Measurements from ENCODE around the gene ITIH4. TPM values are rescaled to one million over a fixed set of nuclear protein-coding genes. Genes with fewer than 3 reads are reported as not detected.

Gene ITIH4
- total RNA-seq, 1 experiment from 2014 or later = 0.80 TPM

DNA sequence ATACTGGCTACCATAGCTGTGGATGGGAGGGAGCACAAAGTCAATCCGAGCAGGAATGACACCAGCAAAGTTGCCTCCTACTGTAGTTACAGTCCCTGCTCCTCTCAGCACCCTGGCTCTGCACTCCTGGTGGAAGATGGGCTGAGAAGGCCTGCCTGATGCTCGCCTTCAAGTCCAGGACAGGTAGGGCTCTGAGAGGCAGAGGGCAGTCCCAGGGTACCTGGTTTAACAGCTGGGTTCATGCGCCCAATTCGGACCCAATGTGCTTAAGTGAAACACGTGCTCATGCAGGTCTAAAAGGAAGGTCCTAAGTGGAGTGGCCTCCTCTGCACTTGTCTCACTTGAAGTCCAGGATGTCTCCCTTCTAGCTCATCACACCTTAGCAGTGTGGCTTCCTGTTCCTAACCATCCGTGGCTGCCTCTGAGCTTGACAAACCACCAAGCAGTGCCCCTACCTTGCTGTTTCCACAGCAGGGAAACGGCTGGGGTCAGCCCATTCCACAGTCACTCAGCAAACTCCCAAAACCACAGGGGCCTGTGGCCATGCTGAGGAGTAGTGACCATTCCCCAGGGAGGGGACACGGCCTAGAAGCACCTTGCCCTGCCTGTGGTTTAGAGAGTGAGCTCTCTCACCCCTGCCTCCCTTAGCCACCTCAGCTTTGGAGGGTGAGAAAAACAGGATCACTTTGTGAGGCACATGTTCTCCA lies 8.2 kb upstream of the ITIH4 start:
- Histone ChIP-seq H3K9ac (ENCODE audit: low read length) (no peak overlapping the region), H3K4me1 (ENCODE audit: insufficient read depth, low read length) (no peaks in the 10 kb centered on the region), H2AFZ (ENCODE audit: low read length) (no peak overlapping the region), H3K9me2 (replicated peaks; ENCODE audit: low read length) (no peaks in the 10 kb centered on the region), H3K4me3 (ENCODE audit: low read length) (no peak overlapping the region), H3F3A (ENCODE audit: low read length, unreplicated experiment) (no peaks in the 10 kb centered on the region), H3K79me2 (ENCODE audit: low read length) (no peaks in the 10 kb centered on the region), H3K4me2 (ENCODE audit: low read length) (no peak overlapping the region), H3K36me3 (ENCODE audit: low read depth, low read length) (no peaks in the 10 kb centered on the region), H4K20me1 (ENCODE audit: low read length) (no peaks in the 10 kb centered on the region), H3K27me3 (ENCODE audit: low read length) (no peaks in the 10 kb centered on the region), H3K27ac (ENCODE audit: low read length) (no peak overlapping the region), H3K9me3 (ENCODE audit: low read length) (no peaks in the 10 kb centered on the region)
- intact Hi-C loops (cut with micrococcal nuclease) = no loop called here
- ChIA-PET POLR2A (ENCODE audit: unreplicated experiment) (interaction anchor here (0.5 kb wide), 1 partner anchor 93 kb away, joined by 11 read pairs; no protein-coding TSS in a partner anchor), CTCF (no interaction called here)
- ATAC-seq (no peak), DNase-seq (no peak)
- TF ChIP-seq EZH2phosphoT487 (IDR thresholded peaks at IDR 0.05; ENCODE audit: borderline replicate concordance, low read length) (no peak), EZH2 (IDR thresholded peaks at IDR 0.05; ENCODE audit: low read length, unreplicated experiment) (no peak)
- TF ChIP-seq, protein P1, sequence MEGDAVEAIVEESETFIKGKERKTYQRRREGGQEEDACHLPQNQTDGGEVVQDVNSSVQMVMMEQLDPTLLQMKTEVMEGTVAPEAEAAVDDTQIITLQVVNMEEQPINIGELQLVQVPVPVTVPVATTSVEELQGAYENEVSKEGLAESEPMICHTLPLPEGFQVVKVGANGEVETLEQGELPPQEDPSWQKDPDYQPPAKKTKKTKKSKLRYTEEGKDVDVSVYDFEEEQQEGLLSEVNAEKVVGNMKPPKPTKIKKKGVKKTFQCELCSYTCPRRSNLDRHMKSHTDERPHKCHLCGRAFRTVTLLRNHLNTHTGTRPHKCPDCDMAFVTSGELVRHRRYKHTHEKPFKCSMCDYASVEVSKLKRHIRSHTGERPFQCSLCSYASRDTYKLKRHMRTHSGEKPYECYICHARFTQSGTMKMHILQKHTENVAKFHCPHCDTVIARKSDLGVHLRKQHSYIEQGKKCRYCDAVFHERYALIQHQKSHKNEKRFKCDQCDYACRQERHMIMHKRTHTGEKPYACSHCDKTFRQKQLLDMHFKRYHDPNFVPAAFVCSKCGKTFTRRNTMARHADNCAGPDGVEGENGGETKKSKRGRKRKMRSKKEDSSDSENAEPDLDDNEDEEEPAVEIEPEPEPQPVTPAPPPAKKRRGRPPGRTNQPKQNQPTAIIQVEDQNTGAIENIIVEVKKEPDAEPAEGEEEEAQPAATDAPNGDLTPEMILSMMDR (conservative IDR thresholded peaks at IDR 0.05; ENCODE audit: low read depth, low read length) = no peak
- no TSS peak for BruUV-seq (replicated peaks)

DNA sequence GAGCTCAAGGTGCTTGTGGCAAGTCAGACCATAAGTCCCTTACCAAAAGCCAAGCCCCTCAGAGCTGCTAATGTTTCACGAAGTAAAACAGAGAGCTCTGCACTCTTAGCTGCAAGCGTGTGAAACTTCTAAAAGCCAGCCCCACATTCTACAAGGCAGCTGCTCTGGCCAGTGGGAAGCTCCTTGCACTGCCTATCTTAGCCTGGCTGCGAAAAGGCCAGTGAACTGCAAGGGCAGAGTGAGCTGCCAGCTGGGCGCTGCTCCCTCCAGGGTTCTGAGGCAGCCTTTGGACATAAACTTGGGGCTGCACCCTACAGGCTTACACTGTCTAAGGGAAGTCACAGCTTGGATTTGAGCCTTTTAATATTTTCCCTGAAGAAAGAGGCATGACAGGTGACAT lies 6.5 kb upstream of the ITIH4 start:
- Histone ChIP-seq H3K27ac (ENCODE audit: low read length) (no peak overlapping the region), H3K9ac (ENCODE audit: low read length) (no peak overlapping the region), H3K9me3 (ENCODE audit: low read length) (no peaks in the 10 kb centered on the region), H3K27me3 (ENCODE audit: low read length) (no peaks in the 10 kb centered on the region), H2AFZ (ENCODE audit: low read length) (no peak overlapping the region), H3K9me2 (replicated peaks; ENCODE audit: low read length) (no peaks in the 10 kb centered on the region), H3K4me2 (ENCODE audit: low read length) (no peak overlapping the region), H3K4me1 (ENCODE audit: insufficient read depth, low read length) (no peaks in the 10 kb centered on the region), H3K4me3 (ENCODE audit: low read length) (no peak overlapping the region), H3K79me2 (ENCODE audit: low read length) (no peaks in the 10 kb centered on the region), H3F3A (ENCODE audit: low read length, unreplicated experiment) (no peaks in the 10 kb centered on the region), H3K36me3 (ENCODE audit: low read depth, low read length) (no peaks in the 10 kb centered on the region), H4K20me1 (ENCODE audit: low read length) (no peaks in the 10 kb centered on the region)
- DNase-seq (no peak), ATAC-seq (no peak)
- no TSS peak for BruUV-seq (replicated peaks)
- ChIA-PET CTCF (no interaction called here), POLR2A (ENCODE audit: unreplicated experiment) (no interaction called here)
- TF ChIP-seq, protein P1 (conservative IDR thresholded peaks at IDR 0.05; ENCODE audit: low read depth, low read length) = no peak
- TF ChIP-seq EZH2phosphoT487 (IDR thresholded peaks at IDR 0.05; ENCODE audit: borderline replicate concordance, low read length) (no peak), EZH2 (IDR thresholded peaks at IDR 0.05; ENCODE audit: low read length, unreplicated experiment) (no peak)
- intact Hi-C loops (cut with micrococcal nuclease) = no loop called here

DNA sequence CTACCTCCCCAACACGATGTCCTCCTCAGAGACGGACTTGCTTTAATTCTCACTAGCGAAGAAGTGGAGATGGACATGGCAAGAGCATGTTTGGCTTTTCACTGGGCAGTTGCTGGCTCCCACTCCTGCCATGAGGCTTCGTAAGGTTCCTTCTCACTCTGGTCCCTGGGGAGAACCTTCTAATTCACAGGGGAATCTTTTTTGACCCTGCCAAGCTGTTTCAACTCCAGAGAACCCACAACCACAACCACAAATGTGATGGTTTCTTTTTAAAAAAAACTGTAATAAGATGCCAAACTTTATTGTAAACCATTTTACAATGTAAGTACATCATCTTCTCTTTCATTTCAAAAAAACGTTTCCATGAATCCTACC lies 6.0 kb upstream of the ITIH4 start:
- intact Hi-C loops (cut with micrococcal nuclease) = no loop called here
- TF ChIP-seq, protein P1 (conservative IDR thresholded peaks at IDR 0.05; ENCODE audit: low read depth, low read length) = no peak
- TF ChIP-seq EZH2phosphoT487 (IDR thresholded peaks at IDR 0.05; ENCODE audit: borderline replicate concordance, low read length) (no peak), EZH2 (IDR thresholded peaks at IDR 0.05; ENCODE audit: low read length, unreplicated experiment) (no peak)
- Histone ChIP-seq H4K20me1 (ENCODE audit: low read length) (no peaks in the 10 kb centered on the region), H3K27me3 (ENCODE audit: low read length) (no peaks in the 10 kb centered on the region), H3F3A (ENCODE audit: low read length, unreplicated experiment) (no peaks in the 10 kb centered on the region), H2AFZ (ENCODE audit: low read length) (no peak overlapping the region), H3K9me3 (ENCODE audit: low read length) (no peaks in the 10 kb centered on the region), H3K4me3 (ENCODE audit: low read length) (no peak overlapping the region), H3K79me2 (ENCODE audit: low read length) (no peaks in the 10 kb centered on the region), H3K9me2 (replicated peaks; ENCODE audit: low read length) (no peaks in the 10 kb centered on the region), H3K36me3 (ENCODE audit: low read depth, low read length) (no peaks in the 10 kb centered on the region), H3K4me2 (ENCODE audit: low read length) (no peak overlapping the region), H3K9ac (ENCODE audit: low read length) (no peak overlapping the region), H3K4me1 (ENCODE audit: insufficient read depth, low read length) (peaks cover 5% of the 10 kb centered on the region), H3K27ac (ENCODE audit: low read length) (no peak overlapping the region)
- no TSS peak for BruUV-seq (replicated peaks)
- ATAC-seq (no peak), DNase-seq (no peak)
- ChIA-PET CTCF (no interaction called here), POLR2A (ENCODE audit: unreplicated experiment) (no interaction called here)

All from PC-3 (cell line).